GM18511 (cell line): ENCODE measurements around the gene FBN2.
"Not testable (repeated sequence)": the region's sequence is repeated elsewhere in the genome, so short reads cannot be mapped to it uniquely, and the experiment has no call there.

Source experiments
- ATAC-seq: cut with Tn5 transposase; IDR thresholded peaks from one replicate; pipeline ENCODE4 v1.9.1; 2021; ENCODE audit warnings: mild to moderate bottlenecking, moderate library complexity; ENCODE audit not compliant: unreplicated experiment

FBN2 gene

DNA sequence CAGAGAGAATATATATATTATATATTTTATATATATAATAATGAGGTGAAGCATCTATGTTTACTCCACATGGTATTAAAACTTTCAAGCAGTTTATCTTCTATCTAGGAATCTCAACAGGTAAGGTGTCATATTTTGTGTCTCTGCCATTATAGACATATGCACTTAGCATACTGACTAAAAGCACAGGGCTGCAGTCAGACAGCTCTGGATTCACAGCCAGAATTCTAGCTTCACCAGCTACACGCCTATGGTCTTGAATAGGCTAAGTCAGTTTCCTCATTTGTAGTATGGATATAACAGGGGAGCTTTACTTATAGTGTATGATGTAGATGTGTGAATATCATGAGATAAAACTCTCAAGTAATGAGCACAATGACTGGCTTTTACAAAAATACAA lies 57.9 kb downstream of the FBN2 start:
- ATAC-seq = no peak

DNA sequence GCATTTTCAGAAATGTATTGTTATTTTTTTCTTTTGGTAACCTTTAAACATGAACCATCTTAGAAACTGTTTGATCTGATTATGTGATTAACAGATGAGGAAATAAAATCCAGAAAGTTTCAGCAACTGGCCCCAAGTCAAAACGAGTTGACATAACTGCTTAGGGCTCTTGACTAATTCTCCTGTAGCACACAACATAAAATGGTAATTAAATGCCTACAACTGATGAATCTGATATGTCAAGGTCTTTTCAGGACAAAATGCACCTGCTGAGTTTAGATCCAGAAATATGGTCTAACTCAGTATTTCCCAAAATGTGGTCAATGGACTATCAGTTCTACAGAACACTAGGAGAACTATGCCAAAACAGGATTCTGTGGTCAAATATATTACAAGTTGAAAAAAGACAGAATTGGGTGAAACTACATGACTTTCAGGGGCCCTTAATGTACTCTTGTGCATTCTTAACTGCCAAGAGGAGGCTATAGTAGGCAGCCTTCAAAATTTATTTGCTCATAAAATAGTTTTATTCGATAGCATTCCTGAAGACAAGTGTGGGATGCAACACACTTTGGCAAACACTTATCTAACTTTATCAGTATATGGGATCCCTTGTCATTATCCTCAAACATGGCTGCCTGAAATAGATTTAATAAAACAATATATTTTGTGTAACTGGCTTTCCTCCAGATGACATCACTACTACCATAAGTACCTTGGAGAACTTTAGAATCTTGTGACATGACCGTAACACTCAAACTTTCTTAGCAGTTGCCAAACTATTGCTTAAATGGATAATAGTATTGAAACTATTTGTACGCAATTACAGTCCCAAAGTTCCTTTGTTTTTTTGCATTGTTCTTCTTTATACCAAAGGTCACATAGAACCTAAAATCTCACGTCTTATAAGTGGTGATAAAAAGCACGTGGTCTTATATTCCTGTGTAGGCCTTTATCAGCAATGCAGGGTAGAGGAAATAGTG lies 59.4 kb downstream of the FBN2 start:
- no peak for ATAC-seq

DNA sequence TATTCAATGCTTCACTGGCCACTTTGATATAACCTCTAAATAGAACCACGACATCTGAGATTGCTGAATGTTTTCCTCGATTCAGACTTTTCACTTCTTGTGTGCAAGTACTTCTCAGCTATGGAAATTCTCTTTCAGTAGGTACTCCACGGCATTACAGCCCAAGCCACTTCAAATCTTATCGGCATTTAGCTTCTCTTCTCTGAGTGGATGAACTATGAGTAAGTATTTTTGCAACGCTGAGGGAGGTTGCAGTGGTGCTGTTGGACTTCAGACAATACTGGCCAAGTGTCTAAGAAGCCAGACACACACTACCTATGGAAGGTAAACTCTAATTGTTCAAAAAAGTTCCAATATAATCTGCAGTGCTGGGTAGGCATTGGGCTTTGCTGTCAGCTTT lies 60.1 kb downstream of the FBN2 start:
- ATAC-seq = no peak

DNA sequence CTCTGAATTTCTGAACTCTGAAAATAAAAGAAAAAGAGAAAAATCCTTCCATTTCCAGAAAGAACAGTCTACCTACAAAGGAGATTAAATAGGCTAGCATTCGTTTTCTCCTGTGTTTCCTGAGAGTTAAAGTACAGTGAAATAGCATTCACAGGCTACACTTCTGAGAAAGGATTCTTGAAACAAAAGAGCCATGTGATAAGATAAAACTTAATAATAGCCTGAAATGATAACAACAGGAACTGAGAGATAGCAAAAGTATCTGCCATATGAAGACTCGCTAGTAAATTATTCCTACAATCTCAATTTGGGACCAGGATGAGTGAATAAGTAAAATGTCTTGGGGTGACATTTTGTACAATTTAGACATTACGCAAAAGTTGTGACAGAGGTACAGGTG lies 62.4 kb downstream of the FBN2 start:
- ATAC-seq = no peak

DNA sequence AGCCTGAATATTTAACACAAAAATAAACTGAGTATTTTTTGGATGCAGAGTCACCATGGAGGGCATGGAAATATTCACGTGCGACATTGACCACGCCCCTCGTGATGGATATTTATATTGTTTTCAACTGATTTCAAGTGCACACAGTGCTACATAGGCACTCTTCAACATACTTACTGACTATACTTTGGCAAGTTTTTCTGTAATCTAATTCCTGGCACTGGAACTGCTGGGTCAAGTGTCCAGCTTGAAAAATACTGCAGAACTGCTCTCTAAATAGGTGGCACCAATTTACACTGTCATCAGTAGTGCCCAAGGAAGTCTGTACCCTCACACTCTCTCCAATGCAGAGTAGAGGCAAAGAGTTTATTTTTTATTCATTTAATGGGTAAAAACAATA lies 65.1 kb downstream of the FBN2 start:
- ATAC-seq = no peak

DNA sequence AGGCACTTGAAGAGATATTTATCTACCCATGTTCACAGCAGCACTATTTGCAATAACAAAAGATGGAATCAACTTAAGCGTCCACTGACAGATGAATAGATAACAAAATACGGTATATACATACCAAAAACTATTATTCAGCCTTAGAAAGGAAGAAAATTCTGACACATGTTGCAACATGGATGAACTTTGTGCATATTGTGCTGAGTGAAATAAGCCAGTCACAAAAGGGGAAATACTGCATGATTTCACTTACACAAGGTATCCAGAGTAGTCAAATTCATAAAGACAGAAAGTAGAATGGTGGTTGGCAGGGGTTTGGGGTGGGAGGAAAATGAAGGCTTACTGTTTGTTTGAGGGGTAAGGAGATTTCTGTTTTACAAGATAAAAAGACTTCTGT lies 66.0 kb downstream of the FBN2 start:
- ATAC-seq = no peak

DNA sequence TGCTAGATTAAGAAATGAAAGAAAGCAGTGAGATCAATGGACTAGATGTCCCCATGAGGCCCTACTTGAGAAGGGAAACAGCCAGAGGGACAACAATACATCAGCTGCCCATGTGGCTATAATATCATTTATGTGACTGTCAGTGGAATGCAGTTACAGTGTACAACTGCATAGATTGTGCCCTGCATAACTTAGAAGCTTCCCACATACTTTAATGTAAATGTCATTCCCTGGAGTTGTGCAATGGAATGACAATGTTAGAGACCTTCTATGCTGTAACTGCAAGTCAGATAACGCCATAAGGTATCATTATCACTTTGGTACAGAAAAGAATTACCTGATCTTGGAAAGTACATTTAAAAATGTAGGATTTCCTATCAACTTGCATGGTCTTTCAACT lies 67.4 kb downstream of the FBN2 start:
- no peak for ATAC-seq

DNA sequence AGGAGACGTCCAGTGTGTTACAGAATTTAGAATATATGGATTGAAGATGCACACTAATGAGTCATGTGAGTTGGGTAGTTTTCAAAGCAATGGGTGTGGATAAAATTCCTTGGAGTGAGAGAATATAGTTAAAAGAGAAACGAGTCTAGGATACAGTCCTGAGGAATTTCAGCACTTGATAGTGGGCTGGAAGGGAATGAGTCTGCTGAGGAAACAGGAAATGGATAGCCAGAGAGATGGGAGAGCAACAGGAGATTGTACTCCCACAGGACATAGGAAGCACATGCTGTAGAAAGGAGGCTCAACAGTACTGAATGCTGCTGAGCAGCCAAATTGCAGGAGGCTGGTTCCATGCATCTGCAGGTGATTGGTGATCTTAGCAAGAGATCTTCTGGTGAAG lies 68.1 kb downstream of the FBN2 start:
- no peak for ATAC-seq

DNA sequence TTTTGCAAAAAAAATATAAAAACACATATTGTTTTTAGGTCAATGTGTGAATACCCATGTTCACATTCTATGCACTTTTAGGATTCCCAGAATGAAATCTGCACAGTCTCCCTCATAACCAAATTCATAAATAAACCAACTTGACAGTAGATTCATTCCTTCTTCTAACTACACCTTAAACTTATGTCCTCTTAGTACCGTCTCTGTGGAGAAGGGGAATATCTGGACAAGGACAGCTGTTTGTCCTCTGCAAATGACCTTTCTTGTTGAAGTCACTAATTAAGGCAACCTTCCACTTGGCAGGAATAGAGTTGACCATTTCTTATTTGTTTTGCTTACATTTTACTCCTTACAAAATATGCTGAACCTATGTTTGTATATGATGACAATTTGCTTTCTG lies 71.1 kb downstream of the FBN2 start:
- no peak for ATAC-seq

DNA sequence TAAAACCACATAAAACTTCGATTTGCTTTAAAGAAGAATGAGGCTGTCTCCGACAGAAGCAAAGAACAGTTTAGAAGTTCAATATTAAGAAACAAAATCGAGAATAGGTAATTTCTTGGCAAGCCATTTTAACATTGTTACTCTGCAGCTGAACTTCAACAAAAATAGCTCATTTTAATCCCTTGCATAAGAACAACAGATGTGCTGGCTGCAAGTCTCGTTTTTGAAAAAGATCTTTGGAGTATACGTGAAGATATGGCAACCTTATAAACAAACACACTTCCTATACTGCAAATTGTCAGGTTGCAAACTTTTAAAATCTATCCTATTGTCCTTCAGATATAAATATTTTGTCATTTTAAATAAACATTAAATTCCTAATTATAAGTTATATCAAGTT lies 71.5 kb downstream of the FBN2 start:
- ATAC-seq = no peak

DNA sequence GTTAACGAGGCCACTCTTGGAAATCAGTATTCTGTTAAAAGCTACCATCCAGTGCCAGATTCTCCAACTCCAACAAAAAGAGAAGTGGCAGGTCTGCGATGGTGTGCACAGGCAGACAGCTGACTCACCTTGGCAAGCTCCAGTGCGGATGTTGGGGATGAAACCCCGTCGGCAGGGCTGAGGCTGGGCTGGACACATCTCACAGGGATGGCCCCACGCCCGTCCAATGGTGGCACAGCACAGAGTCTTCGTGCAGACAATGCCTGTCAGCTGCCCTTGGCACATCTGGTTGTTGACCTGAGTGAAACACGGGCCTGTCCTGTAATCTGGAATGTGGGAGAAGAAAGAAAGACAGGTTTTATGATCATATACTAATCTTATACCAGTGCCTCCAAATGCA lies 73.4 kb downstream of the FBN2 start:
- ATAC-seq = no peak

DNA sequence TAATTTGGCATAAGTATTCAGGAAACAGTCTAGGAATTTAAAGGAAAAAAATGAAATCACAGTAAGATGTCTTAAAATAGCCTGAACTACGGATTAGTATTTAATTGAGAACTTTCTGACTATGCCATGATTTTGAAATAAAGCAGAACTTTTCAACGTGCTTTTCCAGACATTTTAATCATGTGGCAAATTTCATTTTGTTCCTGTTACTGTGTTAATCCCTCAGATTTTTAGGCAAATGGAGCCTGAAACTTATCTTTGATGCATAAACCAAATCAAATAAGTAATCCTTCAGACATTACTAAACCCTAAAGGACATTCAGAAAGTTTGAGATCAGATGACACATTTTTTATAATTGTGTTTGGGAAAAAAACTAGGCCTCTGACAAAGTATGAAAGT lies 75.7 kb downstream of the FBN2 start:
- no peak for ATAC-seq

DNA sequence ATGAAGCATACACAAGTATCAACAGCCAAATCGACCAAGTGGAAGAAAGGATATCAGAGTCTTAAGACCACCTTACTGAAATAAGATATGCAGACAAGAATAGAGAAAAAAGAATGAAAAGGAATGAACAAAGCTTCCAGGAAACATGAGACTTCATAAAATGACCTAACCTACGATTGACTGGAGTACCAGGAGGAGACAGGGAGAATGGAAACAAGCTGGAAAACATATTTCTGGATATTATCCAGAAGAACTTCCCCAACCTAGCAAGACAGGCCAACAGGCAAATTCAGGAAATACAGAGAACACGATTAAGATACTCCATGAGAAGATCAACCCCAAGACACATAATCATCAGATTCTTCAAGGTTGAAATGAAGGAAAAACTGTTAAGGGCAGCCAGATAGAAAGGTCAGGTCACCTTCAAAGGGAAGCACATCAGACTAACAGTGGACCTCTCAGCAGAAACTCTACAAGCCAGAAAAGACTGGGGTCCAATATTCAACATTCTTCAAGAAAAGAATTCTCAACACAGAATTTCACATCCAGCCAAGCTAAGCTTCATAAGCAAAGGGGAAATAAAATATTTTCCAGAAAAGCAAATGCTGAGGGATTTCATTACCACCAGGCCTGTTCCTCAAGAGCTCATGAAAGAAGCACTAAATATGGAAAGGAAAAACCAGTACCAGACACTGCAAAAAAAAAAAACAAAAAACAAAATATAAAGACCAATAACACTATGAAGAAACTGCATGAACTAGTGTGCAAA lies 80.7 kb downstream of the FBN2 start:
- ATAC-seq = not testable (repeated sequence)

DNA sequence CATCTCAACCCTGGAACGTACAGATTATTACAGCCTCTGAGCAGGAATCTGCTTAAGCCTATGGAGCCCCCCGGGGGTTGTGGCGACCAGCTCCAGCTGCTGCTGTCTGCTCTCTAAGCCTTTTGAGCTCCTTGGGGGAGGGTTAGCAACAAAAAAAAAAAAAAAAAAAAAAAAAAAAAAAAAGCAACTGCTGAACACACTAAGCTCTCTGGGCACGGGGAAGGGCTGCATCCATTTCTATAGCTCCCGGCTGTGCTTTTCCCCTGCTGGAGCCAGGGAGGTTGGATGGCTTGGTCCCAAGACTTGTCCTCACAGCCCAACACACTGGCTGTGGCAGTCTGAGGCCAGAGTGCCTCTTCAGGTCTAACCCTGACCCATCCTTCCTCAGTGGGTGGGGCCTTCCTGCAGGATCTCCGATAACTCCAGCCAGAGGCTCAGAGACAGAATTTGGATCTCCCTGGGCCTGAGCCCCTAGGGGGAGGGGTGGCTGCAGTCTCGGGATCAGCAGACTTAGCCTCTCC lies 82.1 kb downstream of the FBN2 start:
- ATAC-seq = no peak

DNA sequence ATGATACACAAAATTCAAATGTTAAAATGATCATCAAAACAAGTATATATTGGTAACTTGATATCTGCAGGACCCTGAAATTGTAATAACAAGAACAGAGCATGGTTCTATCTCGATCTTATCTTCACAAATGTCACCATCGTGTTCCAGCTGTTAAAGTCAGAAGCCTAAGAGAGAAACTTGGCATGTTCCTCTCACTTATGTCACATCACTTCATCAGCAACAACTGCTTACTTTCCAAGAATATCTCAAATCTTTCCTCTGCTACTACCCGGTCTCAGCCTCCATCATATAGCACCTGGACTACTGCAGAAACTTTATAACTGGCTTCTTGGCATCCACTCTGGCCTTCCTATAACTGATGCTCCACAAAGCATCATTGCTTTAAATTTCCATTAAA lies 84.9 kb downstream of the FBN2 start:
- no peak for ATAC-seq

DNA sequence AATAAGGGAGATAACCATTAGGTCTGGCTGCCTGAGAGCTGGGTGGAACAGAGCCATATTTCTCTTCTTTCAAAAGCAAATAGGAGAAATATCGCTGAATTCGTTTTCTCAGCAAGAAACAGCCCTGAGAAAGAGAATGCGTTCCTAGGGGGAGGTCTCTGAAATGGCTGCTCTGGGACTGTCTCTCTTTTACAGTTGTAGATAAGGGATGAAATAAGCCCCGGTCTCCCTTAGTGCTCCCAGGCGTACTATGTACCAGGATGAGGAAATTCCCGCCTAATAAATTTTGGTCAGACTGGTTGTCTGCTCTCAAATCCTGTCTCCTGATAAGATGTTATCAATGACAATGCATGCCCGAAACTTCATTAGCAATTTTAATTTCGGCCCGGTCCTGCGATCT lies 90.8 kb downstream of the FBN2 start:
- ATAC-seq = not testable (repeated sequence)

DNA sequence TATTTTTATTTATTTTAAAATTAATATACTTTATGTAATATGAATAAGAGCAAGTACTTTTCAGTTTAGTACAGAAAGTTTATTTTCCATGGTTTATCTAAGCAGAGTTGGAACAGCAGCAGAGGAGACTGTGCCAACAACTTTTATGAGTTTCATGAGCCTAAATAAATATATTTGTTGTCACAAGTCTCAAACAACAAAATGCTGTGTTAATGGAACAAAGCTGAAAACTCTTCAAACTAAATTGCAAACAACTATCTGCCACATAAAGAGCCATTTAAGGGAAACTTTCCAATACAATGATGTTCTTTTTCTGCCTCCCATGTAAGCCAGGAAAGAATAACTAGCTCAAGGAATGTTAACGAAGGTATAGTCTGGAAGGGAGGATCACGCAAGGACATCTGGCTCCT lies 96.1 kb downstream of the FBN2 start:
- no peak for ATAC-seq

DNA sequence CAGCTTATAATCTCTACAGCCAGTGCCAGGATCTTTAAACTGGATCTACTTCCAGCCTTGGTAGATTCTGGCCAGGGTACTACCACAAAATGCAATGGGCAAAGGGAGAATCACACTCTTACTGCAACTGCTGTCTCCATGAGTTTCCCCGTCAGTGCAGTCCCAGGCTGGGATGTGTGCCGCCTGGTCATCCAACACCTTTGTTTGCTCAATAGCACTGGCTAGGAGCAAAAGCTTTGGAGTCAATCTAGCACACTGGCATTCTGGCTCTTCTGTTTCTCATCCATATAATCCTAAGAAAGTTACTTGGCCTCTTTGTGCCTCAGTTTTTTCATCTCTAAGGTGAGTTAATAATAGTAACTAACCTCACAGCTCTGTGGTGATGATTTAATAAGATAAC lies 96.9 kb downstream of the FBN2 start:
- ATAC-seq = no peak

DNA sequence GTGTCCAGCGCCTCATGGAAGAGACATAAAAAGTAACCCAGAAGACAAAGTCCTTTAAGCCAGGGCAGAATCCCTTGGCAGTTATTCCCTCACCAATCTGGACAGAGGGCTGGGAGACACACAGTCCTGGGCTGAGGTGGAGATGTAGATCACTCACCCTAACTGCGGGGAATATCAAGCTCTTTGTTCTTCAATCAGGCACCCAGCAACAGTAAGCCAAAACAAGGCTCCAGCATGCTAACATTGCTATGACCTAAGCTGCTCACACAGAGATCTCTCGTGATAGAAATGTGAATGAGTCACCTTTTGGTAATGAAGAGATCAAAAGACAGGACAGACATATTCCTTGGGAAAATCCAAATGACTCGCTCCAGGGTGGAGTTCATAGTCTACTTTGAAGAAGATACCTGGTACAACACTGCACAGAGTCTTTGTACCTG lies 101.3 kb downstream of the FBN2 start:
- no peak for ATAC-seq

DNA sequence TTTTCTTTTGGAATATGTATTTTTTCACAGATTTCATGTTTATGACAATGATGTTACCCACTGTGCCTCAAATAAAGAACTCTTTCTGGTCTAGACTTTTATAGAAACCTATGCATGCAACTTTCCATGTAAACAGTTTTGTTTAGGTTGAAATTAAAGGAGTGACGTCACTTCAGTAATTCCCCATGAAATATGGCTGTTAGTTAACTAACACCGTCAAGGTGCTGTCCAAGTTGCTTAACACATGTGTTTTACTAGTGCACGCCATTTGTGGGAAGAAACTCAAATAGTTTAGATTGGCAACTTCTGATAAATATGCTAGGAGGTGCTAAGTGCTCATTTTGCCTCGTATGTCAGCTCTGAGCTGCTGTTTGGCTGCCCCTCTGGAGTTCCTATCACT lies 102.2 kb downstream of the FBN2 start:
- no peak for ATAC-seq

DNA sequence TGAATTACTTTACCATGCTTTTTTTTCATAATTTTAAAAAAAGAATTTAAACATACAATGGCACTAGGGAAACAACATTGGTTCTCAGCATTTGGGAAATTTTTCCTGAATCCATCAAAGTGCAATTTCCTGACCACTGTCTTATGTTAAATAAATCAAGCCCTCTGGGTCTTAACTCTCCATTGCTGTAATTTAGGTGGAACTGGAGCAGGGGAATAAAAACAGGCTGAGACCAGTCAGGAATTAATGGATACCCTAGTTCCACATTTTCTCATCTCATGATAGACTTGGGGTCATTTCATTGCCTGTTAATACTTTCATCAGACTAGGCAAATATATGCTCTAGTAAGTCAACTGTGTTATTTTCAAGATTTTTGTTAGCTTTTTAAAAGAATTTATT lies 103.1 kb downstream of the FBN2 start:
- ATAC-seq = no peak

DNA sequence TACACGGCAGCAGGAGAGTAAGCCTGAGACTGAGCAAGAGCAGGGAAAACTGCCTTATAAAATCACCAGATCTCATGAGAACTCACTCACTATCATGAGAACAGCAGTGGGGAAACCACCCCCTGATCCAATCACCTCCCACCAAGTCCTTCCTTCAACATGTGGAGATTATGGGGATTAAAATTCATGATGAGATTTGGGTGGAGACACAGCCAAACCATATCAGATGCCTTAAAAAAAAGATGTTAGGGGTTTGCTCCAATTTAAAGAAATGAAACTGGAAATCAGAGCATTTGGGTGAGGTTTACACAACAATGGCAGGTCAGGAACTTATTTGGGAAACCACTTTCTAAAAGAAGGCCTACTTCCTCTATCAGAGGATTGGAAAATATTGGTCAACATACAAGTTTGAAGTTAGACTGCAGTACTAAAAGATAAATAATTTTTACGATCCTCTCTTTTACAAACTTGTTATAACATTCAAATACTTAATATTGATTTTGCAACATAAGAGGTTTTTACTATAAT lies 105.1 kb downstream of the FBN2 start:
- ATAC-seq = no peak
